HL-60 (cell line): ENCODE results near the gene EDEM1.

ENCODE experiments used
- DNase-seq, 2 experiments: peaks; one replicate each; pipeline ENCODE4 v3.0.0-alpha.2; 2010 to 2020; ENCODE audit warnings: low read depth in 1 of 2, low spot score in 1 of 2
- H3K27ac ChIP-seq: fragments of 250-450 bp; sonication (Bioruptor Pico); replicated peaks from 2 replicates; pipeline ENCODE4 v1.5.1; 2020; ENCODE audit warnings: mild to moderate bottlenecking, moderate library complexity
- H3K27me3 ChIP-seq: fragments of 250-450 bp; sonication (Bioruptor Pico); 2 replicates; pipeline ENCODE4 v1.5.1; 2021; ENCODE audit warnings: mild to moderate bottlenecking, moderate library complexity; ENCODE audit not compliant: insufficient read depth, poor library complexity, severe bottlenecking
- H3K4me3 ChIP-seq: replicated peaks from 2 replicates; pipeline ENCODE4 v1.5.1; 2011; ENCODE audit warnings: mild to moderate bottlenecking, control low read depth, low read length; ENCODE audit not compliant: insufficient read depth
- GABPA ChIP-seq: IDR thresholded peaks from 2 replicates; pipeline ENCODE4 v1.6.1; 2012; ENCODE audit warnings: low read depth
- POLR2AphosphoS5 ChIP-seq: IDR thresholded peaks from 2 replicates; pipeline ENCODE4 v1.6.1; 2012; ENCODE audit warnings: low read depth
- REST ChIP-seq: IDR thresholded peaks from 2 replicates; pipeline ENCODE4 v1.6.1; 2012; ENCODE audit warnings: low read depth; ENCODE audit not compliant: insufficient replicate concordance
- SPI1 ChIP-seq: IDR thresholded peaks from 2 replicates; pipeline ENCODE4 v1.6.1; 2012; ENCODE audit warnings: low read depth, mild to moderate bottlenecking, borderline replicate concordance
- TF ChIP-seq, protein P1 (sequence below): IDR thresholded peaks from one replicate; pipeline ENCODE4 v1.5.1; 2011; ENCODE audit warnings: low read length, control low read depth, inconsistent platforms; ENCODE audit not compliant: insufficient read depth

EDEM1 gene

GRCh38 chr3:5190147-5190791 lies 2.8 kb downstream of the EDEM1 start:
- Histone ChIP-seq H3K27ac (peak overlapping the region; percentile 99), H3K4me3 (peak overlapping the region; percentile 72), H3K27me3 (no peaks in the 10 kb centered on the region)
- no peak for DNase-seq
- no peak for TF ChIP-seq REST
- TF ChIP-seq SPI1: no peak

DNA sequence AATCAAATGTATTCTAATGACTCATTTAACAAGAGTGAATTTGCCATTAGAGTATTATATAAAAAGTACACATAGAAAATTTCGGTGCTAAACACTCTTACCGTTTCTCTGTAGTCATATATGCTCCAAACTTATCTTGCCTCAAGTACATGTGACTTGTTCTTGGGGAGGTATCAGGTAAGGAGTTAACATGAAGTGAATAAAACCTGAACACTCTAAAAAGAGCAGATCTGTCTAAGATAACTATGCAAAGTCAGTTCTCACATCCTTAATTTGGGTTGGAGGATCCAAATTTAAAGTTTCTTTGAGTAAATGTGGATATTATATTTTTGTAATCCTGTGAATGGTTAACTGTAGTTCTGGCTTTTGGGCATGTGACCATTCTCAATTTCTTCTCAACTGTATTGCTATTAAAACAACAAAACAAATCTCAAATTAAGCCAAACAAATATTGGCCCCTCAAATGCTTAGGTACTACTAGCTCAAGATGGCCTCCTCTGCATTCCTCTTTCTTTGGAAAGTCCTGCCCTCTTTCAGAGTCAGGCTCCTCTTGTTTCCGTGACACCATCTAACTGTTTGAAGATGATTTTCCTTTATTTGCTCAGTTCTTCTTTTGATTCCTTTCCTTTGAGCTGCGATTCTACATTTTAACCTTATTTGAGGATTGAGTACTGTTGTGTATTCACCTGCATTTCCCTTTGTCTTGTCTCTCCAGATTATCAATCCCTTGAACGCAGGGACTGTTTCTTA lies 4.2 kb downstream of the EDEM1 start:
- Histone ChIP-seq H3K4me3 (no peak overlapping the region), H3K27me3 (no peaks in the 10 kb centered on the region), H3K27ac (peak overlapping the region; percentile 99)
- TF ChIP-seq, protein P1, sequence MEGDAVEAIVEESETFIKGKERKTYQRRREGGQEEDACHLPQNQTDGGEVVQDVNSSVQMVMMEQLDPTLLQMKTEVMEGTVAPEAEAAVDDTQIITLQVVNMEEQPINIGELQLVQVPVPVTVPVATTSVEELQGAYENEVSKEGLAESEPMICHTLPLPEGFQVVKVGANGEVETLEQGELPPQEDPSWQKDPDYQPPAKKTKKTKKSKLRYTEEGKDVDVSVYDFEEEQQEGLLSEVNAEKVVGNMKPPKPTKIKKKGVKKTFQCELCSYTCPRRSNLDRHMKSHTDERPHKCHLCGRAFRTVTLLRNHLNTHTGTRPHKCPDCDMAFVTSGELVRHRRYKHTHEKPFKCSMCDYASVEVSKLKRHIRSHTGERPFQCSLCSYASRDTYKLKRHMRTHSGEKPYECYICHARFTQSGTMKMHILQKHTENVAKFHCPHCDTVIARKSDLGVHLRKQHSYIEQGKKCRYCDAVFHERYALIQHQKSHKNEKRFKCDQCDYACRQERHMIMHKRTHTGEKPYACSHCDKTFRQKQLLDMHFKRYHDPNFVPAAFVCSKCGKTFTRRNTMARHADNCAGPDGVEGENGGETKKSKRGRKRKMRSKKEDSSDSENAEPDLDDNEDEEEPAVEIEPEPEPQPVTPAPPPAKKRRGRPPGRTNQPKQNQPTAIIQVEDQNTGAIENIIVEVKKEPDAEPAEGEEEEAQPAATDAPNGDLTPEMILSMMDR: no peak
- TF ChIP-seq REST: no peak
- TF ChIP-seq POLR2AphosphoS5: no peak
- no peak for TF ChIP-seq SPI1
- no peak for TF ChIP-seq GABPA
- no peak for DNase-seq

DNA sequence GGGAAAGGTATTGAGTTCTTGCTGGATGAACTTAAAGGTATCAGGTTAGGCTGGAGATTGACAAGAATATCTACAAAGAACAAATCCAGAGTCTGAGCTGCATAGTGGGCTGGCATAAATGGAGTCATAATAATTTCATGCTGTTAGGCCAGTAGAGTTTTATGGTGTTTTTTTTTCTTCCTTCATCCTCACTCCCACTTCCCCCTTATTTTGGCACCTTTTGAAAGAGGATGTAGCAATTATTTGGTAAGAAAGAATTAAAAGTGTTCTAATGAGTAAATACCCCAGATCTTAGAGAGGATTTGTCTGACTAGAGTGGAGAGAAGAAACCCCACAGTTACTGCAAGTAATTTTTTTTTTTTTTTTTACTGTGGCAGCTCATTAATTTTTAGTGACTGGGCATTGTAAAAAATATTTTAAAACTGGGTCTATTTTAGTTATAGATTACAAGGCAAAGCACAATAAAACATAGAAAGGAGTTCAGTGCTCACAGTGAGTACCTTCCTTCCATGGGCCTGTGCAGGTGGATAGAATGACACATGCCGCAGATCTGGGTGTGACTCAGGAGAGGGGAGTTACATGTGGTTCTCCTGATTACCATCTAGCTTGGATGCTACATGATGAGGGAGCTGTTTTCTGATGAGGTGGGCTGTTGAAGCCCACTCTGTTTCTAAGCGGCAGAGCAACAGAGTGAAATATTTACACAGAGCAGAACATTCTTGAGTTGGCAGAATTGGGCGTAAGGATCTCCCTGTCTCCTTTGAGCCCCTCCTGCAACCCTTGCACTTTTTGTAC lies 5.3 kb downstream of the EDEM1 start:
- TF ChIP-seq SPI1: peak; percentile 81
- TF ChIP-seq REST: no peak

GRCh38 chr3:5194341-5194740 lies 6.8 kb downstream of the EDEM1 start:
- TF ChIP-seq POLR2AphosphoS5 (no peak), GABPA (no peak), REST (no peak), SPI1 (no peak)
- TF ChIP-seq, protein P1: no peak
- Histone ChIP-seq H3K4me3 (no peak overlapping the region), H3K27me3 (no peaks in the 10 kb centered on the region), H3K27ac (peak overlapping the region; percentile 57)
- DNase-seq: no peak

More for the DNA sequence above, 5.3 kb downstream of the EDEM1 start:
- Histone ChIP-seq H3K27me3 (no peaks in the 10 kb centered on the region), H3K4me3 (no peak overlapping the region), H3K27ac (peak overlapping the region; percentile 99)
- DNase-seq: no peak
